Endothelial cell of umbilical vein (primary cell): ENCODE results near the gene ANKRD13C. TPM values are rescaled to one million over a fixed set of nuclear protein-coding genes. Genes with fewer than 3 reads are reported as not detected.

Experiments
- BruUV-seq: library from RNA; stranded (reverse); fragments of 400-500 nt; replicated peaks from 2 replicates; lab custom pipeline; 2021; lab: Mats Ljungman, UMichigan
- CTCF ChIA-PET: fragments of 300-600, 350-600 bp; sonication (Branson Sonifier 250); formaldehyde crosslinking; loops from one replicate; lab custom pipeline; 2021; ENCODE audit warnings: antibody characterized with exemption, inconsistent platforms; lab: Charles Lee
- POLR2A ChIA-PET: fragments of 300-600, 350-600 bp; sonication (Branson Sonifier 250); formaldehyde crosslinking; loops from one replicate; lab custom pipeline; 2021; ENCODE audit warnings: antibody characterized with exemption, inconsistent platforms; lab: Charles Lee
- DNase-seq: peaks from one replicate; pipeline ENCODE4 v3.0.0-alpha.2; 2011; ENCODE audit warnings: low read depth, low spot score
- FAIRE-seq: peaks from 2 replicates; lab custom pipeline; 2011; peaks lifted over from hg19 to GRCh38; lab: Jason Lieb, UNC
- H2AFZ ChIP-seq: 2 replicates; pipeline ENCODE4 v1.6.0; 2012; ENCODE audit warnings: low read depth, low read length, control low read depth, inconsistent platforms
- H3K27ac ChIP-seq: 2 replicates; pipeline ENCODE4 v1.5.1; 2011; ENCODE audit warnings: low read depth, mild to moderate bottlenecking, control low read depth, low read length, moderate library complexity; ENCODE audit not compliant: insufficient read depth
- H3K27me3 ChIP-seq, 2 experiments: 2 replicates each; pipeline versions ENCODE4 v1.6.0 to v1.6.1; 2011; ENCODE audit warnings: low read length in 2 of 2, mixed read lengths in 1 of 2; ENCODE audit not compliant: control insufficient read depth in 2 of 2, insufficient read depth in 2 of 2
- H3K36me3 ChIP-seq, 2 experiments: 2 replicates in 1 of 2; 3 replicates in 1 of 2; pipeline ENCODE4 v1.5.1; 2011; ENCODE audit warnings: low read length in 2 of 2, mild to moderate bottlenecking in 1 of 2, moderate library complexity in 1 of 2; ENCODE audit not compliant: control insufficient read depth in 2 of 2, insufficient read depth in 2 of 2; ENCODE audit errors: extremely low read depth in 1 of 2
- H3K4me1 ChIP-seq: 3 replicates; pipeline ENCODE4 v1.5.1; 2011; ENCODE audit warnings: mild to moderate bottlenecking, low read length; ENCODE audit not compliant: control insufficient read depth, insufficient read depth; ENCODE audit errors: extremely low read depth
- H3K4me2 ChIP-seq: 2 replicates; pipeline ENCODE4 v1.6.1; 2011; ENCODE audit warnings: low read length, control low read depth, mixed read lengths; ENCODE audit not compliant: insufficient read depth
- H3K4me3 ChIP-seq, 3 experiments: fragments of 200-600 bp in 1 of 3; sonication (generic), shearing (Covaris generic) in 1 of 3; replicated peaks in 1 of 3; 2 replicates each; pipeline ENCODE4 v1.5.1; 2011 to 2016; ENCODE audit warnings: control low read depth in 3 of 3, low read length in 3 of 3, mild to moderate bottlenecking in 2 of 3, inconsistent platforms in 1 of 3, low read depth in 1 of 3, moderate library complexity in 1 of 3; ENCODE audit not compliant: insufficient read depth in 1 of 3
- H3K79me2 ChIP-seq: 2 replicates; pipeline ENCODE4 v1.6.0; 2012; ENCODE audit warnings: low read length, inconsistent platforms; ENCODE audit not compliant: control insufficient read depth, insufficient read depth
- H3K9ac ChIP-seq: replicated peaks from 2 replicates; pipeline ENCODE3; 2011; ENCODE audit warnings: low read length, control low read depth; ENCODE audit not compliant: insufficient read depth; ENCODE audit errors: extremely low read depth
- H3K9me1 ChIP-seq: replicated peaks from 3 replicates; pipeline ENCODE4 v1.6.0; 2011; ENCODE audit warnings: mild to moderate bottlenecking, low read length; ENCODE audit not compliant: control insufficient read depth, insufficient read depth; ENCODE audit errors: extremely low read depth
- H3K9me3 ChIP-seq: replicated peaks from 2 replicates; pipeline ENCODE4 v1.5.1; 2012; ENCODE audit warnings: low read length, inconsistent platforms; ENCODE audit not compliant: control insufficient read depth, insufficient read depth
- H4K20me1 ChIP-seq: replicated peaks from 2 replicates; pipeline ENCODE3; 2011; ENCODE audit warnings: mild to moderate bottlenecking, low read length; ENCODE audit not compliant: control insufficient read depth, insufficient read depth; ENCODE audit errors: extremely low read depth
- EZH2 ChIP-seq: IDR thresholded peaks from 2 replicates; pipeline ENCODE4 v1.6.1; 2012; ENCODE audit warnings: borderline replicate concordance, low read depth, mild to moderate bottlenecking, moderate library complexity, low read length, inconsistent platforms; ENCODE audit not compliant: severe bottlenecking
- FOS ChIP-seq: IDR thresholded peaks from 2 replicates; pipeline ENCODE4 v1.6.1; 2011; ENCODE audit warnings: mild to moderate bottlenecking, low read length, moderate library complexity, borderline replicate concordance; ENCODE audit not compliant: insufficient read depth
- JUN ChIP-seq: IDR thresholded peaks from 2 replicates; pipeline ENCODE4 v1.6.1; 2011; ENCODE audit warnings: borderline replicate concordance, low read depth; ENCODE audit not compliant: insufficient read length, insufficient read depth
- POLR2A ChIP-seq: IDR thresholded peaks from 2 replicates; pipeline ENCODE4 v1.6.1; 2012; ENCODE audit warnings: low read depth, mild to moderate bottlenecking, control low read depth, low read length
- POLR2AphosphoS5 ChIP-seq: IDR thresholded peaks from 2 replicates; pipeline ENCODE4 v1.6.1; 2012; ENCODE audit warnings: low read depth, mild to moderate bottlenecking, control low read depth, low read length, moderate library complexity; ENCODE audit not compliant: insufficient read depth
- dilution Hi-C: fragments of 300-500 bp; cut with MboI; formaldehyde crosslinking; loops from one replicate; pipeline ENCODE4 v1.15.0; 2019; ENCODE audit warnings: low sequenced_read_pairs; ENCODE audit not compliant: extremely low pct_ligation_motif_present
- intact Hi-C: fragments of 100-400 bp; cut with micrococcal nuclease; formaldehyde crosslinking; loops from one replicate; pipeline ENCODE4 v1.10.0; 2022
- polyA plus RNA-seq, 4 experiments: library from polyadenylated mRNA; depleted of rRNA in 3 of 4; stranded (reverse) in 3 of 4; unstranded in 1 of 4; fragments of >200 nt; gene quantifications; 2 replicates each; pipeline versions ENCODE4 v1.2.1 to v1.2.3, GENCODE V29; 2011 to 2012; ENCODE audit warnings: missing spikeins in 1 of 4
- total RNA-seq: library from RNA; stranded (reverse); gene quantifications from 2 replicates; pipeline ENCODE4 v1.2.3, GENCODE V29; 2021
- TF ChIP-seq, protein P1 (sequence below), 2 donors: IDR thresholded peaks; 1 replicate in 1 of 2; 2 replicates in 1 of 2; pipeline ENCODE4 v1.5.1; 2011; ENCODE audit warnings: low read length in 2 of 2, mild to moderate bottlenecking in 2 of 2, moderate library complexity in 2 of 2, control low read depth in 1 of 2, inconsistent platforms in 1 of 2, low read depth in 1 of 2; ENCODE audit not compliant: insufficient read depth in 1 of 2; ENCODE audit errors: extremely low read depth in 1 of 2

The ANKRD13C gene
- total and polyA plus RNA-seq, 2 donors (not counting 3 experiments of a cell fraction or from before 2014, with no cell fraction given): 4.6 to 17.3 TPM

DNA sequence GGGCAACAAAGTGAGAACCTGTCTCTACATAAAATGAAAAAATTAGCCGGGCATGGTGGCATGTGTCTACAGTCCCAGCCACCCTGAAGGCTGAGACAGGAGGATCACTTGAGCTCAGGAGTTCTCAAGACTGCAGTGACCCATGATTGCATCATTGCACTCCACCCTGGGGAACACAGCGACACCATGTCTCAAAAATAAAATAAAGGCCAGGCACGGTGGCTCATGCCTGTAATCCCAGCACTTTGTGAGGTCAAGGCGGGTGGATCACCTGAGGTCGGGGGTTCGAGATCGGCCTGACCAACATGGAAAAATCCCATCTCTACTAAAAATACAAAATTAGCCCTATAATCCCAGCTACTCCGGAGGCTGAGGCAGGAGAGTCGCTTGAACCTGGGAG is 20.1 kb downstream of the ANKRD13C start:
- Histone ChIP-seq H3K4me2 (no peak overlapping the region), H3K4me1 (no peaks in the 10 kb centered on the region), H3K4me3 (no peak overlapping the region), H4K20me1 (peaks cover 2% of the 10 kb centered on the region), H3K79me2 (peaks cover 32% of the 10 kb centered on the region), H2AFZ (no peak overlapping the region), H3K9me1 (no peaks in the 10 kb centered on the region), H3K27me3 (no peaks in the 10 kb centered on the region), H3K9ac (no peak overlapping the region), H3K36me3 (no peaks in the 10 kb centered on the region), H3K9me3 (no peaks in the 10 kb centered on the region), H3K27ac (no peak overlapping the region)
- FAIRE-seq (no peak), DNase-seq (no peak)
- dilution Hi-C loops (no loop called here), intact Hi-C loops (no loop called here)
- ChIA-PET CTCF (no interaction called here), POLR2A (no interaction called here)
- TF ChIP-seq, protein P1, sequence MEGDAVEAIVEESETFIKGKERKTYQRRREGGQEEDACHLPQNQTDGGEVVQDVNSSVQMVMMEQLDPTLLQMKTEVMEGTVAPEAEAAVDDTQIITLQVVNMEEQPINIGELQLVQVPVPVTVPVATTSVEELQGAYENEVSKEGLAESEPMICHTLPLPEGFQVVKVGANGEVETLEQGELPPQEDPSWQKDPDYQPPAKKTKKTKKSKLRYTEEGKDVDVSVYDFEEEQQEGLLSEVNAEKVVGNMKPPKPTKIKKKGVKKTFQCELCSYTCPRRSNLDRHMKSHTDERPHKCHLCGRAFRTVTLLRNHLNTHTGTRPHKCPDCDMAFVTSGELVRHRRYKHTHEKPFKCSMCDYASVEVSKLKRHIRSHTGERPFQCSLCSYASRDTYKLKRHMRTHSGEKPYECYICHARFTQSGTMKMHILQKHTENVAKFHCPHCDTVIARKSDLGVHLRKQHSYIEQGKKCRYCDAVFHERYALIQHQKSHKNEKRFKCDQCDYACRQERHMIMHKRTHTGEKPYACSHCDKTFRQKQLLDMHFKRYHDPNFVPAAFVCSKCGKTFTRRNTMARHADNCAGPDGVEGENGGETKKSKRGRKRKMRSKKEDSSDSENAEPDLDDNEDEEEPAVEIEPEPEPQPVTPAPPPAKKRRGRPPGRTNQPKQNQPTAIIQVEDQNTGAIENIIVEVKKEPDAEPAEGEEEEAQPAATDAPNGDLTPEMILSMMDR (IDR thresholded peaks at IDR 0.05; ENCODE audit: extremely low read depth in 1 of 2, insufficient read depth in 1 of 2, low read depth in 1 of 2, low read length in 2 of 2): no peak
- TF ChIP-seq JUN (no peak), FOS (no peak), EZH2 (no peak), POLR2AphosphoS5 (no peak), POLR2A (no peak)
- BruUV-seq: no TSS peak

DNA sequence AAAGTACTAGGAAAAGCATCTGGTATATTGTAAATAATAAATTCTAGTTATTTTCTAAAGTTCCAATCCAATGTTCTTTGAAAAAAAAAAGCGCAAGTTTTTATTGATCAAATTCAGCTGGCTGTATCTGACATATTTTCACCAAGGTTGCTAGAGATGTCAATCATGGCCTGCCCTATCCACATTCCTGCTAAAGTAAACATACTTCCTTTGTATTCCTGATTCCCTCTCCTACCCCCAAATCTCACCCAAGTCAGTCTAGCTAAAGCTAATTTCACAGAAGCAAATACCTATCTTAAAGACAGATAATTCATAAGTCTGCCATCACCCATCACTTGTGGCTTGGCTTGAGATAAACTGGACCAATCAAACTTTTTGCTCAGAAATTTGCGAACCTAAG is 21.3 kb downstream of the ANKRD13C start:
- Histone ChIP-seq H4K20me1 (peaks cover 2% of the 10 kb centered on the region), H3K9ac (no peak overlapping the region), H3K9me3 (no peaks in the 10 kb centered on the region), H3K9me1 (no peaks in the 10 kb centered on the region), H3K4me3 (no peak overlapping the region), H3K27me3 (no peaks in the 10 kb centered on the region), H3K36me3 (no peaks in the 10 kb centered on the region), H3K79me2 (peaks cover 27% of the 10 kb centered on the region), H3K4me1 (no peaks in the 10 kb centered on the region), H3K4me2 (no peak overlapping the region), H2AFZ (no peak overlapping the region), H3K27ac (no peak overlapping the region)
- dilution Hi-C loops: no loop called here
- no TSS peak for BruUV-seq
- DNase-seq (no peak), FAIRE-seq (no peak)
- ChIA-PET CTCF (no interaction called here), POLR2A (no interaction called here)
- intact Hi-C loops: no loop called here
- no peak for TF ChIP-seq POLR2AphosphoS5
